ENCODE data around the gene LBHD2. TPM values are rescaled to one million over a fixed set of nuclear protein-coding genes. Genes with fewer than 3 reads are reported as not detected.

LBHD2 gene
- total RNA-seq, 1 donor from 2014 or later, result not detected

- no peak for TF ChIP-seq CTCF (IDR thresholded peaks at IDR 0.05; ENCODE audit: partially characterized antibody, unreplicated experiment)
- H3K4me3 Mint-ChIP-seq (ENCODE audit: unreplicated experiment), result no peak overlapping the region
- no peaks in the 10 kb centered on the region for H3K36me3 Mint-ChIP-seq (ENCODE audit: unreplicated experiment)
- H3K27ac Mint-ChIP-seq (ENCODE audit: unreplicated experiment), result peak overlapping the region; percentile 17
- no peak for DNase-seq
- peaks cover 18% of the 10 kb centered on the region for H3K27me3 Mint-ChIP-seq (ENCODE audit: unreplicated experiment)
- peaks cover 3% of the 10 kb centered on the region for H3K4me1 Mint-ChIP-seq (ENCODE audit: low read depth, unreplicated experiment)
- peaks cover 8% of the 10 kb centered on the region for H3K9me3 Mint-ChIP-seq (ENCODE audit: unreplicated experiment)
Measured at GRCh38 chr14:103132381-103133209, 48.6 kb downstream of the LBHD2 start.

GRCh38 chr14:103133210-103134140 is 49.5 kb downstream of the LBHD2 start:
- no peak for TF ChIP-seq CTCF (IDR thresholded peaks at IDR 0.05; ENCODE audit: partially characterized antibody, unreplicated experiment)
- Mint-ChIP-seq H3K27me3 (ENCODE audit: unreplicated experiment) (peaks cover 12% of the 10 kb centered on the region), H3K27ac (ENCODE audit: unreplicated experiment) (no peak overlapping the region), H3K4me1 (ENCODE audit: low read depth, unreplicated experiment) (peaks cover 3% of the 10 kb centered on the region), H3K4me3 (ENCODE audit: unreplicated experiment) (no peak overlapping the region), H3K9me3 (ENCODE audit: unreplicated experiment) (peaks cover 8% of the 10 kb centered on the region), H3K36me3 (ENCODE audit: unreplicated experiment) (no peaks in the 10 kb centered on the region)
- no peak for DNase-seq

- peaks cover 3% of the 10 kb centered on the region for H3K4me1 Mint-ChIP-seq (ENCODE audit: low read depth, unreplicated experiment)
- peaks cover 7% of the 10 kb centered on the region for H3K27me3 Mint-ChIP-seq (ENCODE audit: unreplicated experiment)
- peaks cover 6% of the 10 kb centered on the region for H3K9me3 Mint-ChIP-seq (ENCODE audit: unreplicated experiment)
- H3K4me3 Mint-ChIP-seq (ENCODE audit: unreplicated experiment), result no peak overlapping the region
- no peak for DNase-seq
- TF ChIP-seq CTCF (IDR thresholded peaks at IDR 0.05; ENCODE audit: partially characterized antibody, unreplicated experiment), result no peak
- no peaks in the 10 kb centered on the region for H3K36me3 Mint-ChIP-seq (ENCODE audit: unreplicated experiment)
- no peak overlapping the region for H3K27ac Mint-ChIP-seq (ENCODE audit: unreplicated experiment)
Measured at GRCh38 chr14:103134405-103134804, 50.4 kb downstream of the LBHD2 start.

- peaks cover 6% of the 10 kb centered on the region for H3K9me3 Mint-ChIP-seq (ENCODE audit: unreplicated experiment)
- H3K4me3 Mint-ChIP-seq (ENCODE audit: unreplicated experiment), result no peak overlapping the region
- TF ChIP-seq CTCF (IDR thresholded peaks at IDR 0.05; ENCODE audit: partially characterized antibody, unreplicated experiment), result no peak
- no peak for DNase-seq
- H3K27me3 Mint-ChIP-seq (ENCODE audit: unreplicated experiment), result peaks cover 10% of the 10 kb centered on the region
- peaks cover 5% of the 10 kb centered on the region for H3K36me3 Mint-ChIP-seq (ENCODE audit: unreplicated experiment)
- H3K27ac Mint-ChIP-seq (ENCODE audit: unreplicated experiment), result no peak overlapping the region
- peaks cover 6% of the 10 kb centered on the region for H3K4me1 Mint-ChIP-seq (ENCODE audit: low read depth, unreplicated experiment)
Measured at GRCh38 chr14:103134919-103135318, 50.9 kb downstream of the LBHD2 start.

Data from glutamatergic neuron (in vitro differentiated cells).